GM10266 (cell line): ENCODE measurements around the gene PLXNB3.
"Not testable (repeated sequence)": the region's sequence is repeated elsewhere in the genome, so short reads cannot be mapped to it uniquely, and the experiment has no call there.

Source experiments
- DNase-seq: peaks from one replicate; pipeline ENCODE4 v3.0.0; 2012; ENCODE audit errors: extremely low spot score
- CTCF ChIP-seq: IDR thresholded peaks from 2 replicates; pipeline ENCODE4 v1.5.1; 2012; ENCODE audit warnings: mild to moderate bottlenecking, low read depth; ENCODE audit not compliant: control insufficient read depth, insufficient read depth; ENCODE audit errors: missing control alignments

Gene PLXNB3

GRCh38 chrX:153807976-153808375 lies 43.9 kb downstream of the PLXNB3 start:
- no peak for TF ChIP-seq CTCF
- DNase-seq = no peak

DNA sequence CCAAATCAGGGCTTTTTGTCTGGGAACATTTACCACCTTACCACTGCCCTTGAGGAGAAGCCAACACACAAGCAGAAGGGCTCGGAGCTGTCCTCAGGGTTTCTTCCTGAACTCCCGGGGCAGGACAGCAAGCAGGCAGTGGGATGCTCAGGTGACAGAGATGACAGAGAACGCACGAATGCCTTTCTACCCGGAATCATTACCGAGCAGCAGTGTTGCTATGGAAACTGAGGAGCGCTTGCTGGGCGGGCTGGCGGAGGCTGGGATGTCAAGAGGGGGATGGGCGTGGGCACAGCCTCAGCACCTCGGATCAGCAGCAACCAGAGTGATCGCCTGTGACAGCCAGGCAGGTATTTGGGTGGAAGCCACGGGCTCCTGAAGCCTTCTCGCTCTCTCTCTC lies 48.2 kb downstream of the PLXNB3 start:
- TF ChIP-seq CTCF = no peak
- no peak for DNase-seq

- TF ChIP-seq CTCF = no peak
- no peak for DNase-seq
These were observed 49.1 kb downstream of the PLXNB3 start for GRCh38 chrX:153813161-153813560.

- no peak for TF ChIP-seq CTCF
- DNase-seq = no peak
These were observed 50.7 kb downstream of the PLXNB3 start for GRCh38 chrX:153814591-153815315.

GRCh38 chrX:153816831-153817690 lies 53.0 kb downstream of the PLXNB3 start:
- DNase-seq = no peak
- TF ChIP-seq CTCF = no peak

DNA sequence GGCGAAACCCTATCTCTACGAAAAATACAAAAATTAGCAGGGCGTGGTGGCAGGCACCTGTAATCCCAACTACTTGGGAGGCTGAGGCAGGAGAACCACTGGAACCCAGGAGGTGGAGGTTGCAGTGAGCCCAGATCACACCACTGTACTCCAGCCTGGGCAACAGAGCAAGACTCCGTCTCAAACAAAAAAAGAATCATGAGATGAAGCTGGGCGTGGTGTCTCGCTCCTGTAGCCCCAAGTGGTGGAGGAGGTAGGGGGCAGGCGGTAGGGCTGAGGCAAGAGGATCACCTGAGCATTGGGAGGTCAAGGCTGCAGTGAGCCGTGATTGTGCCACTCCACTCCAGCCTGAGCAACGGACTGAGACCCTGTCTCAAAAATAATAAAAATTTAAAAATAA lies 54.0 kb downstream of the PLXNB3 start:
- DNase-seq = not testable (repeated sequence)

DNA sequence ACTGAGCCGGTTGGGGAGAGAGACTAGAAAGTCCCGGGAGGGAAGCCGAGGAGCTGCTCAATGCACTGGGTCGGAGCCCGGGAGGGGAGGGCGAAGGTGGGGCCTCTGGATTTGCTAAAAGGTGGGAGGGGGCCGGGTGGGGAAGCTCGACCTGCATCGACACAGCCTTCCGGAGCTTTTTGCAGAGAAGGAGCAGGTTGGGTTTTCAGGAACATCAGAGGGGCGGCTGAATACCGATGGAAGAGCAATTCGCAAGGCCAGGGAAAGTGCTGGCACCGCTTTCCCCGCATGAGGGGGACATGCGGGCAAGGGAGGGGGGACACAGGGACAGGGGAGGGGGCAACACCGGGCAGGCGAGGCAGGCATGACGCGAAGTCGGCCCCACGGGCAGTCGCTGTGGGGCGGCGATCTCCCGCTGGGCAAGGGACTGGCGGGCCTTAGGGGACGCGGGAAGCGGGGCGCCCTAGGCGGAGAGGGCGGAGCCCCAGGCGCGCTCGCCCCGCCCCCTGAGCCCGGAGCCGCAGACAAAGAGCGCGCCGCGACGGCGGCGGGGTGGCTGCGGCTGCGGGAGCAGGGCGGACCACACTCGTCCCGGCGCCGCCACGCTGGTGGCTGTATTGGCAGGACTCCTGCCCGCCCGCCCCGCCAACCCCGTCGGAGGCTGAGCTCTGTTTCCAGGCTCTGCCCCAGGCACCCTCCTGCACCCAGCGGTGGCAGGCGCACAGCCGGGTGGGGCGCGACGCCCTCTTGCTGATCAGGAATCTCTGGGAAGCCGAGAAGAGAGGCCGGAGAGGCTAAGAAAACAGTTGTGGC lies 54.7 kb downstream of the PLXNB3 start:
- DNase-seq = peak; percentile 58
- no peak for TF ChIP-seq CTCF
